ENCODE results near the gene SBF2. TPM values are rescaled to one million over a fixed set of nuclear protein-coding genes. Genes with fewer than 3 reads are reported as not detected.

The SBF2 gene
- total and polyA plus RNA-seq, 2 donors (not counting 3 experiments of a cell fraction or from before 2014, with no cell fraction given), result 15.4 to 42.4 TPM

- no peaks in the 10 kb centered on the region for H3K36me3 ChIP-seq (ENCODE audit: control insufficient read depth in 2 of 2, extremely low read depth in 1 of 2, insufficient read depth in 2 of 2, low read length in 2 of 2)
- no peak for DNase-seq (ENCODE audit: low read depth, low spot score)
- H2AFZ ChIP-seq (ENCODE audit: low read depth, low read length), result no peak overlapping the region
- peaks cover 10% of the 10 kb centered on the region for H3K4me1 ChIP-seq (ENCODE audit: control insufficient read depth, extremely low read depth, insufficient read depth, low read length)
- TF ChIP-seq MAX (IDR thresholded peaks at IDR 0.05; ENCODE audit: insufficient read depth, insufficient read length) (no peak), EZH2 (IDR thresholded peaks at IDR 0.05; ENCODE audit: borderline replicate concordance, low read depth, low read length, severe bottlenecking) (no peak), MYC (IDR thresholded peaks at IDR 0.05; ENCODE audit: low read depth, low read length) (no peak), POLR2A (IDR thresholded peaks at IDR 0.05; ENCODE audit: low read depth, low read length) (no peak), JUN (IDR thresholded peaks at IDR 0.05; ENCODE audit: borderline replicate concordance, insufficient read depth, insufficient read length, low read depth) (no peak), POLR2AphosphoS5 (IDR thresholded peaks at IDR 0.05; ENCODE audit: insufficient read depth, low read depth, low read length) (no peak), FOS (IDR thresholded peaks at IDR 0.05; ENCODE audit: borderline replicate concordance, insufficient read depth, low read length) (no peak), CTCF (IDR thresholded peaks at IDR 0.05; ENCODE audit: extremely low read depth in 1 of 2, insufficient read depth in 1 of 2, low read depth in 1 of 2, low read length in 2 of 2) (no peak), GATA2 (IDR thresholded peaks at IDR 0.05; ENCODE audit: insufficient read depth, insufficient read length, low read depth, low read length) (no peak)
- dilution Hi-C loops (cut with MboI; ENCODE audit: extremely low pct_ligation_motif_present, low sequenced_read_pairs) (no loop called here), intact Hi-C loops (cut with micrococcal nuclease) (no loop called here)
- no peaks in the 10 kb centered on the region for H3K9me1 ChIP-seq (replicated peaks; ENCODE audit: control insufficient read depth, extremely low read depth, insufficient read depth, low read length)
- H3K9ac ChIP-seq (replicated peaks; ENCODE audit: extremely low read depth, insufficient read depth, low read length), result no peak overlapping the region
- H3K9me3 ChIP-seq (replicated peaks; ENCODE audit: control insufficient read depth, insufficient read depth, low read length), result no peaks in the 10 kb centered on the region
- H3K27me3 ChIP-seq (ENCODE audit: control insufficient read depth in 2 of 2, insufficient read depth in 2 of 2, low read length in 2 of 2), result no peaks in the 10 kb centered on the region
- peaks cover 35% of the 10 kb centered on the region for H3K79me2 ChIP-seq (ENCODE audit: control insufficient read depth, insufficient read depth, low read length)
- ChIA-PET CTCF (interaction anchor here (0.9 to 1.6 kb wide), 4 partner anchors 9 to 25 kb away, joined by 3 to 5 read pairs (median 3); no protein-coding TSS in a partner anchor), POLR2A (no interaction called here)
- no peak for FAIRE-seq
- H3K4me3 ChIP-seq (replicated peaks in 1 of 3; ENCODE audit: insufficient read depth in 1 of 3, low read depth in 1 of 3, low read length in 3 of 3), result no peak overlapping the region
- H4K20me1 ChIP-seq (replicated peaks; ENCODE audit: control insufficient read depth, extremely low read depth, insufficient read depth, low read length), result no peaks in the 10 kb centered on the region
- BruUV-seq (replicated peaks), result no TSS peak
- H3K27ac ChIP-seq (ENCODE audit: insufficient read depth, low read depth, low read length), result no peak overlapping the region
- H3K4me2 ChIP-seq (ENCODE audit: insufficient read depth, low read length), result no peak overlapping the region
These were observed 36.5 kb downstream of the SBF2 start for GRCh38 chr11:10257478-10257877.
